ENCODE measurements around the gene IL25. TPM values are rescaled to one million over a fixed set of nuclear protein-coding genes. Genes with fewer than 3 reads are reported as not detected.

Gene IL25
- polyA plus RNA-seq (2013): not detected in 2 replicates

DNA sequence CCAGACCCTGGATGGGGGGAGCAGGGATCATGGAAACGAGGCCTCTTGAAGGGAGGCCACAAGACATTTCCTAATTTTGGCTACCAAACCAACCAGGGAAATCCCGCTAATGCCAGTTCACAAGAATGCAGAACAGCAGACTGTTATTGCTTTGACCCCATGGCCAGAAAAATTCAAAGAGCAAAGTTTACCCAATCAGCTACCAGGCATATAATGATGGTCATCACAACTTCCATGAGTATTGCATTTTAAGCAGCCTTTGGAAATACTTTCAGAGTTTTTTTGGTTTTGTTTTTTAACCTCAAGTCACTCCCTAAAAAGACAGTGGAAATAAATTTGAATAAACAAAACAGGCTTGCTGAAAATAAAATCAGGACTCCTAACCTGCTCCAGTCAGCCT lies at the start of gene IL25:
TSS of gene IL25 (plus strand) at position 301 of the 400 bp plus-strand sequence.
- Histone ChIP-seq H3K4ac (ENCODE audit: low read depth, low read length) (no peak within 1 kb of the TSS), H3K27me3 (ENCODE audit: insufficient read depth, low read length) (no peaks in the 10 kb centered on the region), H3K4me3 (ENCODE audit: low read depth, low read length) (no peak within 1 kb of the TSS), H4K91ac (ENCODE audit: low read depth, low read length) (no peak within 1 kb of the TSS), H3K79me1 (ENCODE audit: low read length) (no peaks in the 10 kb centered on the region), H3K4me2 (ENCODE audit: low read length) (no peak within 1 kb of the TSS), H3K27ac (ENCODE audit: low read depth, low read length) (no peak within 1 kb of the TSS), H3K23ac (ENCODE audit: low read length) (no peak within 1 kb of the TSS), H3K4me1 (ENCODE audit: control insufficient read depth in 1 of 2, insufficient read depth in 2 of 2, low read length in 2 of 2) (no peaks in the 10 kb centered on the region), H3K9me3 (ENCODE audit: insufficient read depth, low read depth, low read length) (peaks cover 2% of the 10 kb centered on the region), H2BK5ac (ENCODE audit: low read depth, low read length, poor library complexity) (no peak within 1 kb of the TSS), H3K79me2 (ENCODE audit: control insufficient read depth, insufficient read depth, low read length, poor library complexity) (no peaks in the 10 kb centered on the region), H2AK5ac (ENCODE audit: low read length) (no peak within 1 kb of the TSS), H3K36me3 (ENCODE audit: control insufficient read depth in 1 of 2, insufficient read depth in 2 of 2, low read length in 2 of 2) (no peaks in the 10 kb centered on the region), H3K18ac (ENCODE audit: low read length) (no peak within 1 kb of the TSS), H4K8ac (ENCODE audit: low read depth, low read length) (no peak within 1 kb of the TSS), H2AFZ (ENCODE audit: insufficient read depth, low read length, poor library complexity) (no peak within 1 kb of the TSS), H3K14ac (ENCODE audit: low read length) (no peak within 1 kb of the TSS), H2BK12ac (ENCODE audit: low read length) (no peak within 1 kb of the TSS), H3K9ac (ENCODE audit: low read length) (no peak within 1 kb of the TSS), H2BK120ac (ENCODE audit: insufficient read depth, low read length, poor library complexity) (no peak within 1 kb of the TSS), H4K12ac (ENCODE audit: low read depth, low read length) (no peak within 1 kb of the TSS)
- WGBS (ENCODE audit: extremely low coverage, insufficient coverage, insufficient read length): no CpG with 5 or more reads among the region's 2 CpGs
- no peak for DNase-seq

DNA sequence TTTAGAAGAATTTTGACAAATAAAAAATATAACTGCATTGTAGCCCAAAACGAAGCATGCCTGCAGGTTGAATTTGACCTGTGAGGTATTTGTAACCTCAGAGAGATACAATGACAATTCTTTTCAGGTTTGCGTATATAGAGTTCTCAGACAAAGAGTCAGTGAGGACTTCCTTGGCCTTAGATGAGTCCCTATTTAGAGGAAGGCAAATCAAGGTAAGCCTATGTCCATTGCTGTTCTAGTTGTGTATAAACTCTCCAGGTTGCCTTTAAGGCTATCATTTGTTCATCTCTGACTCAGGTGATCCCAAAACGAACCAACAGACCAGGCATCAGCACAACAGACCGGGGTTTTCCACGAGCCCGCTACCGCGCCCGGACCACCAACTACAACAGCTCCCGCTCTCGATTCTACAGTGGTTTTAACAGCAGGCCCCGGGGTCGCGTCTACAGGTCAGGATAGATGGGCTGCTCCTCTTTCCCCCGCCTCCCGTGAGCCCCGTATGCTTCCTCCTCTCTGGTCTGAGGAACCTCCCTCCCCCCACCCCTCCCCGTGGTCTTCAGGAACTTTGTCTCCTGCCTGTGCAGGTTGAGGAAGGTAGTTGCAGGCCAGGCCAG lies 48.7 kb upstream of the IL25 start:
- Histone ChIP-seq H3K14ac (ENCODE audit: low read length) (no peak overlapping the region), H3K9ac (ENCODE audit: low read length) (no peak overlapping the region), H2BK120ac (ENCODE audit: insufficient read depth, low read length, poor library complexity) (no peak overlapping the region), H3K4ac (ENCODE audit: low read depth, low read length) (no peak overlapping the region), H3K27me3 (ENCODE audit: insufficient read depth, low read length) (no peaks in the 10 kb centered on the region), H2AFZ (ENCODE audit: insufficient read depth, low read length, poor library complexity) (no peak overlapping the region), H3K4me2 (ENCODE audit: low read length) (no peak overlapping the region), H4K8ac (ENCODE audit: low read depth, low read length) (no peak overlapping the region), H3K18ac (ENCODE audit: low read length) (no peak overlapping the region), H3K79me1 (ENCODE audit: low read length) (peaks cover 17% of the 10 kb centered on the region), H3K27ac (ENCODE audit: low read depth, low read length) (no peak overlapping the region), H3K79me2 (ENCODE audit: control insufficient read depth, insufficient read depth, low read length, poor library complexity) (peaks cover 9% of the 10 kb centered on the region), H4K91ac (ENCODE audit: low read depth, low read length) (no peak overlapping the region), H2AK5ac (ENCODE audit: low read length) (no peak overlapping the region), H2BK5ac (ENCODE audit: low read depth, low read length, poor library complexity) (no peak overlapping the region), H3K4me1 (ENCODE audit: control insufficient read depth in 1 of 2, insufficient read depth in 2 of 2, low read length in 2 of 2) (peaks cover 8 to 10% of the 10 kb centered on the region in 2 experiments), H3K4me3 (ENCODE audit: low read depth, low read length) (no peak overlapping the region), H3K36me3 (ENCODE audit: control insufficient read depth in 1 of 2, insufficient read depth in 2 of 2, low read length in 2 of 2) (peaks cover 25 to 30% of the 10 kb centered on the region in 2 experiments), H3K9me3 (ENCODE audit: insufficient read depth, low read depth, low read length) (no peaks in the 10 kb centered on the region), H2BK12ac (ENCODE audit: low read length) (no peak overlapping the region), H4K12ac (ENCODE audit: low read depth, low read length) (no peak overlapping the region), H3K23ac (ENCODE audit: low read length) (no peak overlapping the region)
- no CpG with 5 or more reads among the region's 18 CpGs for WGBS (ENCODE audit: extremely low coverage, insufficient coverage, insufficient read length)
- no peak for DNase-seq

DNA sequence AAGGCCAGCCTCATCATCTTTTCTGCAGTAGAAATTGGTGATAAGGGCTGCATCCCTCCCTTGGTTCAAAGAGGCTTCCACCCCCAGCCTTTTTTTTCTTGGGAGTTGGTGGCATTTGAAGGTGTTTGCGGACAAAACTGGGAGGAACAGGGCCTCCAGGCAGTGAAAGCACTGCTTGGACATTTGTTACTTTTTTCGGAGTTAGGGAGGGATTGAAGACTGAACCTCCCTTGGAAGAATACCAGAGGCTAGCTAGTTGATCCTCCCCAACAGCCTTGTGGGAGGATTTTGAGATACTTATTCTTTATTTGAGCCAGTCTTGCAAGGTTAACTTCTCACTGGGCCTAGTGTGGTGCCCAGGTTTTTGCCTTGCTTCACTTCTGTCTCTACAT lies 48.2 kb upstream of the IL25 start:
- Histone ChIP-seq H3K79me2 (ENCODE audit: control insufficient read depth, insufficient read depth, low read length, poor library complexity) (peaks cover 9% of the 10 kb centered on the region), H2BK12ac (ENCODE audit: low read length) (no peak overlapping the region), H3K9me3 (ENCODE audit: insufficient read depth, low read depth, low read length) (no peaks in the 10 kb centered on the region), H3K27me3 (ENCODE audit: insufficient read depth, low read length) (no peaks in the 10 kb centered on the region), H3K18ac (ENCODE audit: low read length) (no peak overlapping the region), H3K23ac (ENCODE audit: low read length) (no peak overlapping the region), H3K14ac (ENCODE audit: low read length) (no peak overlapping the region), H3K79me1 (ENCODE audit: low read length) (peaks cover 17% of the 10 kb centered on the region), H2BK5ac (ENCODE audit: low read depth, low read length, poor library complexity) (no peak overlapping the region), H2AK5ac (ENCODE audit: low read length) (no peak overlapping the region), H3K4me1 (ENCODE audit: control insufficient read depth in 1 of 2, insufficient read depth in 2 of 2, low read length in 2 of 2) (peaks cover 8 to 10% of the 10 kb centered on the region in 2 experiments), H2BK120ac (ENCODE audit: insufficient read depth, low read length, poor library complexity) (no peak overlapping the region), H3K4me2 (ENCODE audit: low read length) (no peak overlapping the region), H4K8ac (ENCODE audit: low read depth, low read length) (no peak overlapping the region), H3K4me3 (ENCODE audit: low read depth, low read length) (no peak overlapping the region), H3K4ac (ENCODE audit: low read depth, low read length) (peak overlapping the region; percentile 10), H4K12ac (ENCODE audit: low read depth, low read length) (no peak overlapping the region), H3K36me3 (ENCODE audit: control insufficient read depth in 1 of 2, insufficient read depth in 2 of 2, low read length in 2 of 2) (peaks cover 25 to 28% of the 10 kb centered on the region in 2 experiments), H3K27ac (ENCODE audit: low read depth, low read length) (no peak overlapping the region), H4K91ac (ENCODE audit: low read depth, low read length) (no peak overlapping the region), H3K9ac (ENCODE audit: low read length) (no peak overlapping the region), H2AFZ (ENCODE audit: insufficient read depth, low read length, poor library complexity) (no peak overlapping the region)
- no CpG with 5 or more reads among the region's 2 CpGs for WGBS (ENCODE audit: extremely low coverage, insufficient coverage, insufficient read length)
- no peak for DNase-seq

DNA sequence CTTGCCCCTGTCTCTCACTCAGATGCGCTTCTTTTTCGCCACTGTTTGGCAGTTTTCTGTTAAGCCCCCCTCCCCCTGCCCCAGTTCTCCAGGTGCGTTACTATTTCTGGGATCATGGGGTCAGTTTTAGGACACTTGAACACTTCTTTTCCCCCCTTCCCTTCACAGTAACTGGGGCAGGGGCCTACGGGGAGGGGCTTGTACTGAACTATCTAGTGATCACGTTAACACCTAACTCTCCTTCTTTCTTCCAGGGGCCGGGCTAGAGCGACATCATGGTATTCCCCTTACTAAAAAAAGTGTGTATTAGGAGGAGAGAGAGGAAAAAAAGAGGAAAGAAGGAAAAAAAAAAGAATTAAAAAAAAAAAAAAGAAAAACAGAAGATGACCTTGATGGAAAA lies 47.6 kb upstream of the IL25 start:
- H3K9me3 ChIP-seq (ENCODE audit: insufficient read depth, low read depth, low read length): no peaks in the 10 kb centered on the region
- no CpG with 5 or more reads among the region's 7 CpGs for WGBS (ENCODE audit: extremely low coverage, insufficient coverage, insufficient read length)

More for the DNA sequence above, 47.6 kb upstream of the IL25 start:
- H2BK120ac ChIP-seq (ENCODE audit: insufficient read depth, low read length, poor library complexity): no peak overlapping the region
- no peaks in the 10 kb centered on the region for H3K27me3 ChIP-seq (ENCODE audit: insufficient read depth, low read length)
- peaks cover 8 to 10% of the 10 kb centered on the region in 2 experiments for H3K4me1 ChIP-seq (ENCODE audit: control insufficient read depth in 1 of 2, insufficient read depth in 2 of 2, low read length in 2 of 2)
- H2AFZ ChIP-seq (ENCODE audit: insufficient read depth, low read length, poor library complexity): no peak overlapping the region
- no peak overlapping the region for H3K4ac ChIP-seq (ENCODE audit: low read depth, low read length)
- H2AK5ac ChIP-seq (ENCODE audit: low read length): no peak overlapping the region
- no peak overlapping the region for H3K18ac ChIP-seq (ENCODE audit: low read length)
- H3K4me3 ChIP-seq (ENCODE audit: low read depth, low read length): no peak overlapping the region
- H4K8ac ChIP-seq (ENCODE audit: low read depth, low read length): no peak overlapping the region
- no peak overlapping the region for H3K9ac ChIP-seq (ENCODE audit: low read length)
- H3K23ac ChIP-seq (ENCODE audit: low read length): no peak overlapping the region
- H4K12ac ChIP-seq (ENCODE audit: low read depth, low read length): no peak overlapping the region
- no peak for DNase-seq
- peaks cover 9% of the 10 kb centered on the region for H3K79me2 ChIP-seq (ENCODE audit: control insufficient read depth, insufficient read depth, low read length, poor library complexity)
- peaks cover 24 to 28% of the 10 kb centered on the region in 2 experiments for H3K36me3 ChIP-seq (ENCODE audit: control insufficient read depth in 1 of 2, insufficient read depth in 2 of 2, low read length in 2 of 2)
- no peak overlapping the region for H2BK5ac ChIP-seq (ENCODE audit: low read depth, low read length, poor library complexity)
- peaks cover 17% of the 10 kb centered on the region for H3K79me1 ChIP-seq (ENCODE audit: low read length)
- H2BK12ac ChIP-seq (ENCODE audit: low read length): no peak overlapping the region
- no peak overlapping the region for H4K91ac ChIP-seq (ENCODE audit: low read depth, low read length)
- H3K4me2 ChIP-seq (ENCODE audit: low read length): no peak overlapping the region
- no peak overlapping the region for H3K14ac ChIP-seq (ENCODE audit: low read length)
- H3K27ac ChIP-seq (ENCODE audit: low read depth, low read length): no peak overlapping the region
